RCC 7860 (cell line): ENCODE measurements around the gene AKAP9.
"Not testable (repeated sequence)": the region's sequence is repeated elsewhere in the genome, so short reads cannot be mapped to it uniquely, and the experiment has no call there.

Source experiments
- DNase-seq: peaks from one replicate; pipeline ENCODE4 v3.0.0-alpha.2; 2015; ENCODE audit warnings: low spot score
- FAIRE-seq: peaks from 2 replicates; lab custom pipeline; 2012; peaks lifted over from hg19 to GRCh38; lab: Jason Lieb, UNC

AKAP9 gene

DNA sequence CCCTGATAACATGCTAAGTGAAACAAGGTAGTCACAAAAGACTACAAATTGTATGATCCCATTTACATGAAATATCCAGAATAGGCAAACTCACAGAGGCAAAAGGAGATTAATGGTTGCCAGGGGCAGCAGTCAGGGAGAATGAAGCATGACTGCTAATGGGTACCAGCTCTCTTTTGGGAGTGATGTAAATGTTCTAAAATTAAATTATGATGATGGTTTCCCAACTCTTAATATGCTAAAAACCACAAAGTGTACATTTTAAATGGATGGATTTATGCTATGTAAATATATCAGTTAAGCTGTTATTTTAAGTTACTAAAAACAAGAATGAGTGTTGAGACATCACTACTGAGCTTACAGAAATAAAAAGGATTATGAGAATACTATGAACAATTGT, 181.0 kb downstream of the AKAP9 start:
- no peak for DNase-seq

DNA sequence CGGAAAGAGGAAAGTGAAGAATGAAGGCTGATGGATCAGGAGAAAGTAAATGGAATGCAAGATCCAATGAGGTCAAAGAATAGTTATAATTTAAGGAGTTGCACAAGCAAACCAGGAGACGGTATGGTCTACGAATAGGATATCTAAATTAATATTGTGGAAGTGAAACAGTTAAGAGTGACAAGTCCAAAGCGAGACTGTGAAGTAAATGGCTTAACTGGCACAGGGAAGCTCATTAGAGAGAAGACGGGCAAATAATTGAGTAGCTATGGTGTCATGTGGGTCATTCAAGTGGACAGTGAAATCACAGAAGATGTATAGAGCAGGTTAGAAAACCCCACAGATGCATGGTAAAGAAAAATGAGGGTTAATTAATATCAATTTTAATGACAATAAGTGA, 190.4 kb downstream of the AKAP9 start:
- DNase-seq, result no peak
- no peak for FAIRE-seq

More for the DNA sequence above, 181.0 kb downstream of the AKAP9 start:
- no peak for FAIRE-seq

DNA sequence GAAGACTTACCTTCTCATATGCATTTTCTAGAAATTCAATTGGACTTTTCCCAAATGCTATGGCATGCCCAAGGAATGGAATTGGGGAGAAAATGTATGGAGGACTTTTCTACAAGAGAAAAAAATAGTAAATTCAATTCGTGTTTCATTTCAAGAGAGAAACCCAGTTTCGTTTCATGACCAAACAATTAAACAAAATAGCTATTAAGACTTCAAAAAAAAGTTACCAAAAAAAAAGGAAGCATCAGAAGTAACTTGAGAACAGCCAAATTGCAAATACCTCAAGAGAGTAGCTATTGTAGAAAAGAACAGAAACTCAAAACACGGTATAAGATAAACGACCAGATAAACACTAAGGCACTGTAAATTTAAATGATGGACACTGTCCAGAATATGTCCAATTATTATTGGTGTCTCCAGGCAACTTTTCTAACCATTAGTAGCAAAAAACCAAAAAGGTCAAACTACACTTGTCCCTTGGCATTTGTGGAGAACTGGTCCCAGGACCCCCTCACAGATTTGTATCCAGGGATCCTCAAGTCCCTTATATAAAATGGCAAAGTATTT, 191.2 kb downstream of the AKAP9 start:
- DNase-seq (no peak), FAIRE-seq (no peak)

DNA sequence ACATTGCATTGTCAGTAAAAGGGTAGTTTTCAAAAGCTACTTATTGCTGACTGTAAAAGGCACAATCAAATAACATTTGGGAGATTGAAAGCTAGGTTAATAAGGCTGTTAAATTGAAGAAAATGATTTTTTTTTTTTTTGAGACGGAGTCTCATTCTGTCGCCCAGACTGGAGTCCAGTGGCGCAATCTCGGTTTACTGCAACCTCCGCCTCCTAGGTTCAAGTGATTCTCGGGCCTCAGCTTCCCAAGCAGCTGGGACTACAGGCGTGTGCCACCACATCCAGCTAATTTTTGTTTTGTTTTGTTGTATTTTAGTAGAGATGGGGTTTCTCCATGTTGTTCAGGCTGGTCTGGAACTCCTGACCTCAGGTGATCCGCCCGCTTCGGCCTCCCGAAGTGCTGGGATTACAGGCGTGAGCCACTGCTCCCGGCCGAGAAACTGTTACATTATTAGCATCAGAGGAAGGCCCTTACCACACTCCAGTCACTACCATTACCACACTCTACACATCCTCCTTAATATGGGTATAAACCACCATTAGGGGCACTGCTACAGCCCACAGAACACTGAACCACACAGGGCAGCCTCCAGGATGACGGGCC, 192.6 kb downstream of the AKAP9 start:
- DNase-seq (no peak), FAIRE-seq (no peak)

DNA sequence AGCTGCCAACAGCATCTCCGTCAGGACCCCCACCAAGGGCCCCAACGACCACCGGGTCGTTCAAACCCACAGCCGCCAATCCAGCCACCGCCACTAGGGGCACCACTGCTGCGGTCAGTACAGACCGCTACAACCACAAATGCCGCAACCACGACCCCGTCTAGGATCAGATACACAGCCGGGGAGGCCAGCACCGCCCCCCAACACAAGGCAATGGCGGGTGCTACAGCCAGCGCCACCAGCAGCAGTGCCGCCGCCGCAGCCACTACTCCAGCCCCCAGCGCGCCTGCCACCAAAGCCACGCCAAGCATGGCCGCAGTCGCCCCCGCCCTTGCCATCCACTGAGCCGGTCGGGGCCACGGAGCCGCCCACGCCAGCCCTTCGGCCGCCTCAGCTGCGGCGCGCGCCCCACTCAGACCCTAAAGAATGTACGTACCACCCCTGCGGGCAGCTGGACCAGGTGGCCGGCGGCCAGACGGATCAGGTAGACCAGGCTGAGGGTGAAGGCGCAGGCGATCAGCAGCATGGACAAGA, 193.1 kb downstream of the AKAP9 start:
- FAIRE-seq (no peak), DNase-seq (peak; percentile 39)

DNA sequence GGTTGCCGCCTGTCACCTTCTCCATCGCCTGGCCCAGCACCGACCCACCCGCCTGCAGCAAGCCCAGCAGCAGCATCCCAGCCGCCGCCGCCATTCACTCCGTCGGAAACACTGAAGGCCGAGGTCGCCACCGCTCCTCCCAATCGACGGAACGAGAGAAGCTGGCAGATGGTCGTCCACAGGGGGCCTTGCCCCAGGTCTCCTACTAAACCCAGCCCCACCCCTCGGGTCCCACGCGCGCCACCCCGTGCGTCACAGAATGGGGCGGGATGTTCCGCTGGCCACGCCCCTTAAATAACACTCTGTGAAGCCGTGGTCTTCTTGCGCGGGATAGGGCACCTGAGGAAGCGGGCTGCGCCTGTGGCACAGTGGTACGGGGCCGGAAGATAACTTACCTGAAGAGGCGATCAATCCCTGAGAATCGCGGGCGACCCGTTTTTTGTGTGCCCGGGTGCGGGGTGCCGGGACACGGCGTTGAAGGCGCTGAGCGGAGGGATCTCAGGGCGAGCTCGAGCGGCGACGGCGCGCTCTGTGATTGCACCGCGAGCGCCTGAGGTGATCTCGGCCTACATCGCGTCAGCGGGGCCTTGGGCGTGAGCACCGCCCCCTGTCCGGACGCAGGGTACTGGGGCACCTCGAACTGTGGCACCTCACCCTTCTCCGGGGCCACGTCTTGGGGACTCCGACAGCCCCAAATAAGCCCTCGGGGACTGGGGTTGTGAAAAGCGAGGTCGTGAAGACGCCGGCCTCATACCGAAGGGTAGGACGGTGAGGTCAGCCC, 193.8 kb downstream of the AKAP9 start, which contains the start of gene CYP51A1:
Gene CYP51A1, minus strand, starts transcription at position 207 of the 781 bp plus-strand sequence. Its CDS starts 113 bp downstream, at position 94.
- FAIRE-seq, result no peak

DNA sequence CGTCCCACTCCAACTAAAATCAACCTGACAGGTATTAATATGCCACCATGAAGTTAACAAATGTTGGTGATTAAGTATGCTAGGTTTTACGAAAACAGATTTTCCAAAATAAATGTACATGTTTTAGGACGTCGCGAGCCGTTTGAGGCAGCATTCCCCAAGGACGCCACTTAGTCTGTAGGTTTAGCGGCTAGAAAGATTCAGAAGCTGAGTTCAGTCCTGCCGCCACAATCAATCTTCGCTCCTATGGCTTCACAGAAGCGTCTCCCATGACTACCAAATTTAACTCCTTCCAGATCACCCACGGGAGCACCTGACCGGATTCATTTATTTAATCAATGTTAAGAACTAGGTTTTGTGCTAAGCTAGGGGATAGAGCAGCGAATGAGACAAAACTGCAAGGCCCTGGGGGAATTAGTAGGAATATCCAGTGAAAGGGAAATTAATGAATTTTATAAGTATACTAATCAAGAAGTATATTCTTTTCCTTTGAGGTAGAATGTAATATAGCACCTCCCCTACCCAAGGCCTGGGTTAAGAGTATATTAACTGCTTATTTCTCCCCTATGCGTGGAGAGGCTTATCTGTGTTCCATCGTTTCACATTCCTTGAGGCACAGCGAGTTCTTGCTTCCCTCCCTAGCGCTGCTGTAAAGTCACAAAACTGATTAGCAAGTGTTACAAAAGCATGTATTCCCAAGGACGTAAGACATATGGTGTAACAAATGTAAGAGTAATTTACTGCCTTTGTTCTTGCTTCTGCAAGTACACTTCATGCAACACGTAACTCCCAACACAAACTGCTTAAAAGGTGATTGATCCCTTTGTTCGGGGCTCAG, 194.6 kb downstream of the AKAP9 start:
- FAIRE-seq (no peak), DNase-seq (no peak)

More for the DNA sequence above, 193.8 kb downstream of the AKAP9 start, which contains the start of gene CYP51A1:
- DNase-seq, result peak; percentile 70

DNA sequence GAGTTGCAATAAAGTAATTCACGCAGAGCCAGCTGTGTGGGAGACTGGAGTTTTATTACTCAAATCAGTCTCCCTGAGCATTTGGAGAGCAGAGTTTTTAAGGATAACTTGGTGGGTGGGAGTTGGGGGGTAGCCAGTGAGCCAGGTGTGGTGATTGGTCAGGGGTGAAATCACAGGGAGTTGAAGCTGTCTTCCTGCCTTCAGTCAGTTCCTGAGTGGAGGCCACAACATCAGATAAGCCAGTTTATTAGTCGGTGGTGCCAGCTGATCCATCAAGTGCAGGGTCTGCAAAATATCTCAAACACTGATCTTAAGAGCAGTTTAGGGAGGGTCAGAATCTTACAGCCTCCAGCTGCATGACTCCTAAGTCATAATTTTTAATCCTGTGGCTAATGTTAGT, 196.9 kb downstream of the AKAP9 start:
- FAIRE-seq (no peak), DNase-seq (no peak)

DNA sequence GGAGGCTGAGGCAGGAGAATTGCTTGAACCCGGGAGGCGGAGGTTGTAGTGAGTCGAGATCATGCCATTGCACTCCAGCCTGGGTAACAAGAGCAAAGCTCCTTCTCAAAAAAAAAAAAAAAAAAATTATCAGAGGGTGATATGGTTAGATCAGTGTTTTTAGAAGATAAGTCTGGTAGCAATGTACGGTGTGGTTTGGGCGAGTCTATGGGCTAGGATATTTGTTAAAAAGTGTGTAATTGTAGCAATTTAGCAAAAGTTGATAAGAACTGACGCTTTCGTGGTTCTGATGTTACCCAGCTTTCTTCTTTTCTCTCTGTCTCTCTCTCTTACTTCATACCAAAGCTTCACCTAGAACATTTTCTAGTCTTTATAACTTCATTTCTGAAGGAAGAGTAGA, 200.5 kb downstream of the AKAP9 start:
- no peak for DNase-seq
- FAIRE-seq, result no peak

DNA sequence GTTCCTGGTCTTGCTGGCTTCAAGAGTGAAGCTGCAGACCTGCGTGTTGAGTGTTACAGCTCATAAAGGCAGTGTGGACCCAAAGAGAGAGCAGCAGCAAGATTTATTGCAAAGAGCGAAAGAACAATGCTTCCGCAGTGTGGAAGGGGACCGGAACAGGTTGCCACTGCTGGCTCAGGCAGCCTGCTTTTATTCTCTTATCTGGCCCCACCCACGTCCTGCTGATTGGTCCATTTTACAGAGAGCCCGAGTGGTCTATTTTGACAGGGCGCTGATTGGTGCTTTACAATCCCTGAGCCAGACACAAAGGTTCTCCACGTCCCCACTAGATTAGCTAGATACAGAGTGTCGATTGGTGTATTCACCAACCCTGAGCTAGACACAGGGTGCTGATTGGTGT, 202.1 kb downstream of the AKAP9 start:
- DNase-seq, FAIRE-seq: not testable (repeated sequence)

DNA sequence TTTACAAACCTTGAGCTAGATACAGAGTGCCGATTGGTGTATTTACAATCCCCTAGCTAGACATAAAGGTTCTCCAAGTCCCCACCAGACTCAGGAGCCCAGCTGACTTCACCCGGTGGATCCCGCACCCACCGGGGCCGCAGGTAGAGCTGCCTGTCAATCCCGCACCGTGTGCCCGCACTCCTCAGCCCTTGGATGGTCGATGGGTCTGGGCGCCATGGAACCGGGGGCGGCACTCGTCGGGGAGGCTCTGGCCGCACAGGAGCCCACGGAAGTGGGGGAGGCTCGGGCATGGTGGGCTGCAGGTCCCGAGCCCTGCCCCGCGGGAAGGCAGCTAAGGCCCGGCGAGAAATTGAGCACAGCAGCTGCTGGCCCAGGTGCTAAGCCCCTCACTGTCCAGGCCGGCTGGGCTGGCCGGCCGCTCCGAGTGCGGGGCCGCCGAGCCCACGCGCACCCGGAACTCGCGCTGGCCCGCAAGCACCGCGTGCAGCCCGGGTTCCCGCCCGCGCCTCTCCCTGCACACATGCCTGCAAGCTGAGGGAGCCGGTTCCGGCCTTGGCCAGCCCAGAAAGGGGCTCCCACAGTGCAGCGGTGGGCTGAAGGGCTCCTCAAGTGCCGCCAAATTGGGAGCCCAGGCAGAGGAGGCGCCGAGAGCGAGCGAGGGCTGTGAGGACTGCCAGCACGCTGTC, 202.7 kb downstream of the AKAP9 start:
- DNase-seq, FAIRE-seq: not testable (repeated sequence)

DNA sequence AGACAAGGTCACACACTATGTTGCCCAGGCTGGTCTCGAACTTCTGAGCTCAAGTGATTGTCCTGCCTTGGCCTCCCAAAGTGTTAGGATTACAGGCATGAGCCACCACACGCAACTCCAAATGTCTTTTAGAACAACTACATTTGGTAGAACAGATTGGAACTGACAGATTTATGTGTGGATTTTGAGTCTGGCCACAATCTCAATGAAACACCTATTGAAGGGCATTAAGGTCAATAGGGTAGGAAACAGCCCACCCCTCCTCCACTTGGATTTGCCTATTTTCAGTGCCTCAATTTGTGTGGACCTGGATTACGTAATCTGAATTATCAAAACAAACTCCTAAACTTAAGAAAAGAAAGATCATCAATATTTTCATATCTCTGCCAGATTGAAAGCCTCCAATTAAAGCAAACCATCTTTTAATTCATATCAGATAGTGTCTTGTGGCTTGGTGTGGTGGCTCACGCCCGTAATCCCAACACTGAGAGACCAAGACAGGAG, 209.1 kb downstream of the AKAP9 start:
- DNase-seq (no peak), FAIRE-seq (no peak)

DNA sequence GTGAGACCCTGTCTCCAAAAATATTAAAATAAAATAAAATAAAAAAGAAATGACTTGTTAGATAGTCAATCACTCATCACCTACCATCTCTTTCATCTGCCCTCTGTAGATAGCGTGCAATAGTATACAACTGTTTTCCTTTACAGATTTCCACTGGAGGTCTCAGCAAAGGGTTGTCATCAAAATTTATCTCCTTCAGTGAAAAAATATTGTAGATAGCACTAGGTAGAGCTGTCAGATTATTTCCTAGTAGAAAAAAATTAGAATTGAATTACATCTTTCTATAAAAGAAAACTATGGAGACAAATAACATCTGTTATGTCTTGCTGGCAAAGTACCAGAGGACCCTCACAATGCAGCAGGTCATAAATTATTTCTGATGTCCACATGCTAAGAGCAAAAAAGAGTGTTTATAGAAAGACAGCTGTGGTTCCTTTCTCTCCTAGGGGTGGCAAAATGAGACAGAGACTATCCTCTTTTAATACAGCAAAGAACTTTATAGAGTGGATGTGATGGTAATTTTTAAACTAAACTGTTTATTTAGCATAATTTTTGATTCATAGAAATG, 209.9 kb downstream of the AKAP9 start:
- no peak for FAIRE-seq
- DNase-seq, result no peak

DNA sequence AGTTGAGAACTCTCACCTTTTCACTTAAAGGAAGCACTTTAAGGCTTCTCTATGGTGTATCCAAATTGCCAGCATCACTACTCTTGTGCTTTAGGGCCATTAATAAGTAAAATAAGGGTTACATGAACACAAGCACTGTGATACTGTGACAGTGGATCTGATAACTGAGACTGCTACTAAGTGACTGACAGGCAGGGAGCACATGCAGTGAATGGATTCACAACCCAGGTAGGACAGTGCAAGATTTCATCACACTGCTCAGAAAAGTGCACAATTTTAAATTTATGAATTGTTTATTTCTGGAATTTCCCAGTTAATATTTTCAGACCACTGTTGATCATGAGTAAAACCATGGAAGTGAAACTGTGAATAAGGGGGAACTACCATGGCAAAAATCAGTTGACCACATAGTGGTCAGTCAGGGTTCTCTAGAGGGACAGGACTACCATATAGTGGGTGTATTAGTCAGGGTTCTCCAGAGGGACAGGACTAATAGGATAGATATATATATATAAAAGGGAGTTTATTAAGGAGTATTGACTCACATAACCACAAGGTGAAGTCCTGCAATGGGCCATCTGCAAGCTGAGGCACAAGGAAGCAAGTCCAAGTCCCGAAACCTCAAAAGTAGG, 214.6 kb downstream of the AKAP9 start:
- no peak for DNase-seq
- FAIRE-seq, result no peak

DNA sequence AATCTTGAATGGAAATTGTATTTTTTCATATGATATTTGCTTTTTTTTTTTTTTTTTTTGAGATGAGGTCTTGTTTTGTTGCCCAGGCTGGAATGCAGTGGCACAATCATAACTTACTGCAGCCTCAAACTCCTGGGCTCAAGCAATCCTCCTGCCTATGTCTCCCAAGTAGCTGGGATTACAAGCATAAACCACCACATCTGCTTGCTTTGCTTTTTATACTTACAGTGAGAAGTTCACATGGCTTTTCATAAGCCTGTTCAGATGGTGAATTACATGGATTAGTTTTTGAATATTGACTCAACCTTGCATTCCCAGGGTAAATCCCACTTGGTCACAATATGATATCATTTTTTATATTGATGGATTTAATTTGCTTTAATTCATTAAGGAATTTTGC, 216.3 kb downstream of the AKAP9 start:
- FAIRE-seq (no peak), DNase-seq (no peak)

DNA sequence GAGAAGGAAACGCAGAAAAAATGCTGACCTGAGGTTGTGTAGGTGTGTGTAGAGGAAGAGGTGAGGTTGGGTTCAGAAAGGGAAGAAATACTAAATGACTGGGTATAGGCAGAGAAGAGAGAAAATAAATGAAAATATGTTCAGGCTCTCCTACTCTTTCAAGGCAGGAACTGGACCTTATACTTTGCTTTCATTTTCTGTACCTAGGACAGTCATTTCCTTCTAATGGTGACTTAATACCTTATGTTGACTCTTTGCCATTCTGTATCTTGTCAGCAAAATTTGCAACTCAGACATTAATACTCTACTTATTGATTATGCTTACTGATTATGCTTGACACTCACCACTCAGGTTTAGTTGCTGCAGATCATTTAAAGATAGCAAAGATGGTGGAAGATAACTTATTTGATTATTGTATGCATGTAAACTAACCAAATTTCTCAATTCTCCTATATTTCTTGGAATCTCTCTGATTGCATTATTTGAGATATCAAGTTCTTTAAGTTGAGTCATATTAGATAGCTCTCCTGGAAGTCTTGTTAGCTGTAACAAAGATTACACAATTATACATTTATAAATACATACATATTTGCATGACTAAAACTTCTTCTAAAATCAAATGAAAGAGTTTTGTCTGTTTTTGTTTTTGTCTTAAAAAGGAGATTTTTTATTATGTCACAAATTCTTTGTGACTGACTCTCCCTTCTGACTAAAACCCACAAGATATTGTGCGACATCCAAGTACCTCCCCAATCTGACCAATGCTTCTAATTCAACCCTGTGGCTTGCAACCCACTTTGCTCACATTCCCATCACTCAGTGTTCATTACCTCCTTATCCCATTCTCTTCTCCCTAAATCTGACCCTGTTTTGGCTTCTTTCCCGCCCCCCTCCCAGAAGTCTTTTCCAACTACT, 218.3 kb downstream of the AKAP9 start:
- FAIRE-seq (peak; percentile 51), DNase-seq (peak; percentile 13)
